HG03066 (cell line): ENCODE results near the gene KRT9.

ENCODE experiments used
- ATAC-seq: cut with Tn5 transposase; IDR thresholded peaks from one replicate; pipeline ENCODE4 v1.9.1; 2021; ENCODE audit warnings: low read depth; ENCODE audit not compliant: unreplicated experiment

The KRT9 gene

DNA sequence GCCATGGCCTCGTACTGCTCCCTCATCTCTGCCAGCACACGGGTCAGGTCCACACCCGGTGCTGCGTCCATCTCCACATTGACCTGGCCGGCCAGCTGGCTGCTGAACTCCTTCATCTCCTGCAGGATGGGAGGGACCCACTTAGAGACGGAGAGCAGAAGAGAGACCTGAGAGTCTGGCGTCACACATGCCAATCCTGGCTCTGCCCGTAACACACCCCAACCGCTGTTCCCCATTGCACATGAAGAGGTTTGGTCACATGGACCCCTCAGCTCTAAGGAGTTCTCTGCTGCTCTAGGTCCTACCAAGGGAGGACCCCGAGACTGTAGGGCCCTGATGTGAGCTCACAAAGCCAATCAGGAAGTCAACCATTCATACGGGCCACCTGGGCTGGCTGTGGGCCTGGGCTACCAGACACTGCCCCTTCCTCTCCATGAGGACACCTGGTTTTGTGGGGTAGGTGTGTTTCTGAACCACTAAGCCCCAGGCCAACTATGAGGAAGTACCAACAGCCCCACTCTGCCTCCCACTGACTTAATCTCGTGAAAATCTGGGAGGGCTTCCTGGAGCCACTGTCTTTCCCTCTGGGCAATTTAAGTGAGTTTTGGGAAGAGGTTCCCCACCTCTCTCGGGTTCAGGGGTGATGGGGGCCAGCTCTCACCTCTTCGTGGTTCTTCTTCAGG lies 55.6 kb downstream of the KRT9 start:
- no peak for ATAC-seq
